ENCODE measurements around the gene SRCAP.

- no peak for TF ChIP-seq CTCF (conservative IDR thresholded peaks at IDR 0.05)
- no peak for TF ChIP-seq EZH2 (IDR thresholded peaks at IDR 0.05; ENCODE audit: low read depth)
Measured at GRCh38 chr16:30761928-30762902, 63.2 kb downstream of the SRCAP start, which contains the start of the genes CFAP119 and RNF40.

All from PC-9 (cell line).